Astrocyte (in vitro differentiated cells and primary cell): ENCODE results near the gene KDF1. TPM values are rescaled to one million over a fixed set of nuclear protein-coding genes. Genes with fewer than 3 reads are reported as not detected.

Experiments used
- DNase-seq: peaks from one replicate; pipeline ENCODE4 v3.0.0-alpha.2; 2010; ENCODE audit warnings: low read depth
- FAIRE-seq: peaks from 2 replicates; lab custom pipeline; 2011; peaks lifted over from hg19 to GRCh38; lab: Jason Lieb, UNC
- H2AFZ ChIP-seq: 2 replicates; pipeline ENCODE4 v1.6.0; 2012; ENCODE audit warnings: low read depth, low read length, inconsistent platforms
- H3K27ac ChIP-seq: 2 replicates; pipeline ENCODE4 v1.5.1; 2011; ENCODE audit warnings: low read depth, low read length, inconsistent platforms
- H3K27me3 ChIP-seq: 2 replicates; pipeline ENCODE4 v1.6.0; 2011; ENCODE audit warnings: low read length, inconsistent platforms; ENCODE audit not compliant: insufficient read depth
- H3K36me3 ChIP-seq: 2 replicates; pipeline ENCODE4 v1.5.1; 2011; ENCODE audit warnings: low read length, inconsistent platforms; ENCODE audit not compliant: insufficient read depth
- H3K4me1 ChIP-seq: 2 replicates; pipeline ENCODE4 v1.5.1; 2011; ENCODE audit warnings: low read length, inconsistent platforms; ENCODE audit not compliant: insufficient read depth
- H3K4me2 ChIP-seq: 2 replicates; pipeline ENCODE4 v1.6.0; 2012; ENCODE audit warnings: low read length, inconsistent platforms
- H3K4me3 ChIP-seq: 2 replicates; pipeline ENCODE4 v1.5.1; 2011; ENCODE audit warnings: low read depth, mild to moderate bottlenecking, low read length, inconsistent platforms; ENCODE audit not compliant: insufficient read depth
- H3K79me2 ChIP-seq: 2 replicates; pipeline ENCODE4 v1.6.0; 2012; ENCODE audit warnings: mild to moderate bottlenecking, low read length, inconsistent platforms; ENCODE audit not compliant: insufficient read depth
- H3K9ac ChIP-seq: 2 replicates; pipeline ENCODE4 v1.6.0; 2012; ENCODE audit warnings: mild to moderate bottlenecking, low read length, inconsistent platforms
- H3K9me3 ChIP-seq: 2 replicates; pipeline ENCODE4 v1.5.1; 2012; ENCODE audit warnings: low read depth, mild to moderate bottlenecking, low read length, inconsistent platforms; ENCODE audit not compliant: insufficient read depth
- H4K20me1 ChIP-seq: 2 replicates; pipeline ENCODE4 v1.6.0; 2012; ENCODE audit warnings: low read length, inconsistent platforms; ENCODE audit not compliant: insufficient read depth
- H3K27ac Mint-ChIP-seq: one replicate; pipeline ENCODE4 v1.8.0; 2021; ENCODE audit warnings: mild to moderate bottlenecking, mixed read lengths; ENCODE audit not compliant: unreplicated experiment
- H3K27me3 Mint-ChIP-seq: one replicate; pipeline ENCODE4 v1.8.0; 2021; ENCODE audit warnings: low read depth, mixed read lengths; ENCODE audit not compliant: unreplicated experiment
- H3K36me3 Mint-ChIP-seq: one replicate; pipeline ENCODE4 v1.8.0; 2021; ENCODE audit warnings: low read depth, mixed read lengths; ENCODE audit not compliant: unreplicated experiment
- H3K4me1 Mint-ChIP-seq: one replicate; pipeline ENCODE4 v1.8.0; 2021; ENCODE audit warnings: low read depth, mixed read lengths; ENCODE audit not compliant: unreplicated experiment
- H3K4me3 Mint-ChIP-seq: one replicate; pipeline ENCODE4 v1.8.0; 2021; ENCODE audit warnings: mild to moderate bottlenecking, moderate library complexity, mixed read lengths; ENCODE audit not compliant: unreplicated experiment
- H3K9me3 Mint-ChIP-seq: one replicate; pipeline ENCODE4 v1.8.0; 2021; ENCODE audit warnings: mild to moderate bottlenecking, mixed read lengths; ENCODE audit not compliant: unreplicated experiment
- EZH2 ChIP-seq: IDR thresholded peaks from 2 replicates; pipeline ENCODE4 v1.6.1; 2012; ENCODE audit warnings: mild to moderate bottlenecking, low read length, inconsistent platforms; ENCODE audit not compliant: insufficient read depth
- total RNA-seq: library from RNA; stranded (reverse); gene quantifications from 2 replicates; pipeline ENCODE4 v1.2.1, GENCODE V29; 2021
- TF ChIP-seq, protein P1 (sequence below): IDR thresholded peaks from 2 replicates; pipeline ENCODE4 v1.5.1; 2011; ENCODE audit warnings: low read depth, mild to moderate bottlenecking, inconsistent platforms, low read length, moderate library complexity; ENCODE audit not compliant: insufficient read depth

KDF1 gene
- total RNA-seq, 1 donor from 2014 or later = 0.54 TPM

GRCh38 chr1:27004471-27005165 is 44.4 kb upstream of the KDF1 start:
- Histone ChIP-seq H3K79me2 (peaks cover 5% of the 10 kb centered on the region), H3K4me2 (no peak overlapping the region), H3K27me3 (no peaks in the 10 kb centered on the region), H4K20me1 (no peaks in the 10 kb centered on the region), H3K36me3 (no peaks in the 10 kb centered on the region), H3K4me3 (no peak overlapping the region), H3K9ac (no peak overlapping the region), H2AFZ (no peak overlapping the region), H3K9me3 (no peaks in the 10 kb centered on the region), H3K4me1 (peaks cover 35% of the 10 kb centered on the region), H3K27ac (no peak overlapping the region)
- peaks cover 45% of the 10 kb centered on the region for H3K4me1 Mint-ChIP-seq
- H3K27ac Mint-ChIP-seq = no peak overlapping the region
- H3K27me3 Mint-ChIP-seq = no peaks in the 10 kb centered on the region
- no peak for FAIRE-seq
- H3K4me3 Mint-ChIP-seq = peak overlapping the region; percentile 62
- peaks cover 2% of the 10 kb centered on the region for H3K36me3 Mint-ChIP-seq
- no peak for DNase-seq
- no peaks in the 10 kb centered on the region for H3K9me3 Mint-ChIP-seq
- TF ChIP-seq EZH2 = no peak
- TF ChIP-seq, protein P1, sequence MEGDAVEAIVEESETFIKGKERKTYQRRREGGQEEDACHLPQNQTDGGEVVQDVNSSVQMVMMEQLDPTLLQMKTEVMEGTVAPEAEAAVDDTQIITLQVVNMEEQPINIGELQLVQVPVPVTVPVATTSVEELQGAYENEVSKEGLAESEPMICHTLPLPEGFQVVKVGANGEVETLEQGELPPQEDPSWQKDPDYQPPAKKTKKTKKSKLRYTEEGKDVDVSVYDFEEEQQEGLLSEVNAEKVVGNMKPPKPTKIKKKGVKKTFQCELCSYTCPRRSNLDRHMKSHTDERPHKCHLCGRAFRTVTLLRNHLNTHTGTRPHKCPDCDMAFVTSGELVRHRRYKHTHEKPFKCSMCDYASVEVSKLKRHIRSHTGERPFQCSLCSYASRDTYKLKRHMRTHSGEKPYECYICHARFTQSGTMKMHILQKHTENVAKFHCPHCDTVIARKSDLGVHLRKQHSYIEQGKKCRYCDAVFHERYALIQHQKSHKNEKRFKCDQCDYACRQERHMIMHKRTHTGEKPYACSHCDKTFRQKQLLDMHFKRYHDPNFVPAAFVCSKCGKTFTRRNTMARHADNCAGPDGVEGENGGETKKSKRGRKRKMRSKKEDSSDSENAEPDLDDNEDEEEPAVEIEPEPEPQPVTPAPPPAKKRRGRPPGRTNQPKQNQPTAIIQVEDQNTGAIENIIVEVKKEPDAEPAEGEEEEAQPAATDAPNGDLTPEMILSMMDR = no peak

DNA sequence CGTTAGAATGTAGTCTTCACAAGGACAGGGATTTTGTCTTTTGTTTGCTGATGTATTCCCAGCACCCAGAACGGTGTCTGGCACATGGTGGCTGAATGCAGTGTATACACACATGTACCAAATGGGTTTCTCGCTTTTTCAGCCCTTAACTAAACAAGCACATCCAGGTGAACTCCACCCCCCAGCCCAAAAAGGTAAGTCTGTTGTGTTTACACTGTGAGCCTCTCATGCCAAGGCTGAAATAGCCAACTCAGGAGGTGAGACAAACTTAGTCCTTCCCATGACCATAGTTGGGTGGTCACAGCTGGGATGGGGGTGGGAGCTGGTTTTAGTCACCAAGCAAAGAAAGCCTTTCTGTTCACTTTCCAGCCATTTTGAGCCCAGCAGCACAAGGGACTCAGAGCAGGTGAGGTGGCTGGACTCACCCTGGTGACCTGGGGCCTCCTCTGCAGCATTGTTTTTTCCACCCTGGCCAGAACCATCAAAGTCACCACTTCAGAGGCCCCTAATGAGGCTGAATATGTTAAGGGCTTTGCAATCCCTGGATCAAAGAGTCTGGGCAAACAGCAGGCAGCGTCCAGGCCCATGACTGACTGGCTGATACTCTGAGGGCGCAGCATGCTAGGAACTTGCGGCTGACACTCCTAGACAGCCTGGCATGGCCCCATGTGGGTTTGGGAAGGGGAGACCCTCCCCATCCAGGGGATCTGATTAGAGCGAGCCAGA is 43.6 kb upstream of the KDF1 start:
- Histone ChIP-seq H2AFZ (no peak overlapping the region), H3K4me2 (no peak overlapping the region), H3K27me3 (no peaks in the 10 kb centered on the region), H4K20me1 (no peaks in the 10 kb centered on the region), H3K9me3 (no peaks in the 10 kb centered on the region), H3K4me3 (no peak overlapping the region), H3K9ac (no peak overlapping the region), H3K27ac (no peak overlapping the region), H3K79me2 (no peaks in the 10 kb centered on the region), H3K4me1 (peaks cover 40% of the 10 kb centered on the region), H3K36me3 (no peaks in the 10 kb centered on the region)
- H3K4me1 Mint-ChIP-seq = peaks cover 49% of the 10 kb centered on the region
- TF ChIP-seq, protein P1 = no peak
- no peak for TF ChIP-seq EZH2
- no peaks in the 10 kb centered on the region for H3K9me3 Mint-ChIP-seq
- no peak for FAIRE-seq
- DNase-seq = no peak
- no peak overlapping the region for H3K27ac Mint-ChIP-seq
- H3K27me3 Mint-ChIP-seq = no peaks in the 10 kb centered on the region
- peak overlapping the region; percentile 62 for H3K4me3 Mint-ChIP-seq
- H3K36me3 Mint-ChIP-seq = peaks cover 2% of the 10 kb centered on the region
